WTC11 (cell line): ENCODE results near the gene EVA1A. TPM values are rescaled to one million over a fixed set of nuclear protein-coding genes. Genes with fewer than 3 reads are reported as not detected.

ENCODE experiments used
- ATAC-seq: fragments of 200-7000 bp; cut with Tn5 transposase; 2 replicates; pipeline ENCODE4 v1.10.0; 2021; ENCODE audit warnings: mild to moderate bottlenecking, moderate library complexity
- CTCF ChIA-PET: fragments of 300-600 bp; sonication (Branson Sonifier 250); formaldehyde crosslinking; loops from one replicate; lab custom pipeline; 2021; ENCODE audit warnings: antibody characterized with exemption; lab: Charles Lee
- POLR2A ChIA-PET: fragments of 350-600 bp; sonication (Branson Sonifier 250); formaldehyde crosslinking; loops from one replicate; lab custom pipeline; 2021; ENCODE audit warnings: antibody characterized with exemption; lab: Charles Lee
- DNase-seq: peaks from one replicate; pipeline ENCODE4 v3.0.0; 2021; ENCODE audit warnings: low spot score
- H3K27ac Mint-ChIP-seq: 2 replicates; pipeline ENCODE4 v1.8.0; 2021; ENCODE audit warnings: mixed read lengths
- H3K27me3 Mint-ChIP-seq: 2 replicates; pipeline ENCODE4 v1.8.0; 2021; ENCODE audit warnings: low read depth, mild to moderate bottlenecking, moderate library complexity, mixed read lengths
- H3K36me3 Mint-ChIP-seq: 2 replicates; pipeline ENCODE4 v1.8.0; 2021; ENCODE audit warnings: mixed read lengths
- H3K4me1 Mint-ChIP-seq: 2 replicates; pipeline ENCODE4 v1.8.0; 2022; ENCODE audit warnings: mixed read lengths
- H3K4me3 Mint-ChIP-seq: 2 replicates; pipeline ENCODE4 v1.8.0; 2021; ENCODE audit warnings: mild to moderate bottlenecking, moderate library complexity, mixed read lengths
- H3K9me3 Mint-ChIP-seq: 2 replicates; pipeline ENCODE4 v1.8.0; 2021; ENCODE audit warnings: mixed read lengths
- ATF3 ChIP-seq: sonication (generic); formaldehyde crosslinking; conservative IDR thresholded peaks from 2 replicates; pipeline ENCODE4 v1.8.1; 2022; ENCODE audit warnings: mild to moderate bottlenecking, missing genetic modification reagents
- E2F5 ChIP-seq: sonication (generic); formaldehyde crosslinking; IDR thresholded peaks from 2 replicates; pipeline ENCODE4 v1.8.1; 2022; ENCODE audit warnings: mild to moderate bottlenecking, moderate library complexity, missing genetic modification reagents
- FOXJ3 ChIP-seq: sonication (generic); formaldehyde crosslinking; IDR thresholded peaks from 2 replicates; pipeline ENCODE4 v1.9.0; 2021; ENCODE audit warnings: missing genetic modification reagents, mild to moderate bottlenecking, borderline replicate concordance
- JUN ChIP-seq: sonication (generic); formaldehyde crosslinking; IDR thresholded peaks from 2 replicates; pipeline ENCODE4 v1.8.0; 2023; ENCODE audit warnings: mild to moderate bottlenecking, missing genetic modification reagents
- KAT7 ChIP-seq: sonication (generic); formaldehyde crosslinking; IDR thresholded peaks from 2 replicates; pipeline ENCODE4 v1.8.1; 2023; ENCODE audit warnings: missing genetic modification reagents, mild to moderate bottlenecking, borderline replicate concordance
- NFATC4 ChIP-seq: fragments of 250-450 bp; sonication (Bioruptor Pico); IDR thresholded peaks from 2 replicates; pipeline ENCODE4 v1.9.0; 2021; ENCODE audit warnings: mild to moderate bottlenecking
- NFYB ChIP-seq: sonication (generic); formaldehyde crosslinking; conservative IDR thresholded peaks from 2 replicates; pipeline ENCODE4 v1.8.0; 2022; ENCODE audit warnings: low read depth, missing genetic modification reagents
- NR3C1 ChIP-seq: sonication (generic); formaldehyde crosslinking; conservative IDR thresholded peaks from 2 replicates; pipeline ENCODE4 v1.8.1; 2023; ENCODE audit warnings: low read depth, mild to moderate bottlenecking, missing genetic modification reagents
- SMAD3 ChIP-seq: sonication (generic); formaldehyde crosslinking; IDR thresholded peaks from 2 replicates; pipeline ENCODE4 v1.8.0; 2022; ENCODE audit warnings: missing genetic modification reagents, mild to moderate bottlenecking, borderline replicate concordance
- SMAD4 ChIP-seq: sonication (generic); formaldehyde crosslinking; IDR thresholded peaks from 2 replicates; pipeline ENCODE4 v1.8.0; 2022; ENCODE audit warnings: mild to moderate bottlenecking, missing genetic modification reagents
- SOX15 ChIP-seq: fragments of 250-450 bp; sonication (Bioruptor Pico); IDR thresholded peaks from 2 replicates; pipeline ENCODE4 v1.9.0; 2021; ENCODE audit warnings: mild to moderate bottlenecking
- SP1 ChIP-seq: sonication (generic); formaldehyde crosslinking; conservative IDR thresholded peaks from 2 replicates; pipeline ENCODE4 v1.8.1; 2022; ENCODE audit warnings: missing genetic modification reagents
- STAT6 ChIP-seq: sonication (generic); formaldehyde crosslinking; conservative IDR thresholded peaks from 2 replicates; pipeline ENCODE4 v1.8.1; 2023; ENCODE audit warnings: mild to moderate bottlenecking, low read depth, missing genetic modification reagents, moderate library complexity
- TEAD1 ChIP-seq: sonication (generic); formaldehyde crosslinking; IDR thresholded peaks from 2 replicates; pipeline ENCODE4 v1.8.0; 2022; ENCODE audit warnings: mild to moderate bottlenecking, missing genetic modification reagents
- TEAD4 ChIP-seq: sonication (generic); formaldehyde crosslinking; IDR thresholded peaks from 2 replicates; pipeline ENCODE4 v1.8.0; 2022; ENCODE audit warnings: mild to moderate bottlenecking, missing genetic modification reagents
- ZNF121 ChIP-seq: sonication (generic); formaldehyde crosslinking; IDR thresholded peaks from 2 replicates; pipeline ENCODE4 v1.8.0; 2023; ENCODE audit warnings: missing genetic modification reagents
- ZNF219 ChIP-seq: sonication (generic); formaldehyde crosslinking; IDR thresholded peaks from 2 replicates; pipeline ENCODE4 v1.8.0; 2023; ENCODE audit warnings: missing genetic modification reagents, mild to moderate bottlenecking, borderline replicate concordance
- ZNF281 ChIP-seq: sonication (generic); formaldehyde crosslinking; IDR thresholded peaks from 2 replicates; pipeline ENCODE4 v1.8.0; 2023; ENCODE audit warnings: mild to moderate bottlenecking, missing genetic modification reagents
- ZNF425 ChIP-seq: fragments of 250-450 bp; sonication (Bioruptor Pico); conservative IDR thresholded peaks from 2 replicates; pipeline ENCODE4 v1.9.0; 2021; ENCODE audit warnings: mild to moderate bottlenecking
- ZNF512 ChIP-seq: sonication (generic); formaldehyde crosslinking; IDR thresholded peaks from 2 replicates; pipeline ENCODE4 v1.8.1; 2022; ENCODE audit warnings: missing genetic modification reagents, borderline replicate concordance
- total RNA-seq: library from RNA; stranded (reverse); gene quantifications from 3 replicates; pipeline ENCODE4 v1.2.3, GENCODE V29; 2021

The EVA1A gene
- total RNA-seq, 1 experiment from 2014 or later: 4.1 TPM

- TF ChIP-seq ZNF512 (CRISPR knock-in tag) (no peak), NR3C1 (CRISPR knock-in tag) (no peak), SOX15 (CRISPR knock-in tag) (no peak), ZNF281 (CRISPR knock-in tag) (no peak), ZNF219 (CRISPR knock-in tag) (no peak)
Measured at GRCh38 chr2:75497256-75497655, 63.5 kb downstream of the EVA1A start (continued).

GRCh38 chr2:75495862-75496261 lies 64.9 kb downstream of the EVA1A start:
- POLR2A ChIA-PET: no interaction called here
- peaks cover 6% of the 10 kb centered on the region for H3K4me1 Mint-ChIP-seq
- ATAC-seq: no peak
- H3K27me3 Mint-ChIP-seq: no peaks in the 10 kb centered on the region
- no peak overlapping the region for H3K4me3 Mint-ChIP-seq
- DNase-seq: no peak
- no peaks in the 10 kb centered on the region for H3K9me3 Mint-ChIP-seq
- H3K27ac Mint-ChIP-seq: no peak overlapping the region
- no peaks in the 10 kb centered on the region for H3K36me3 Mint-ChIP-seq
- CTCF ChIA-PET: no interaction called here
- no peak for TF ChIP-seq TEAD4 (CRISPR knock-in tag)
- no peak for TF ChIP-seq ZNF121 (CRISPR knock-in tag)
- TF ChIP-seq E2F5: no peak
- TF ChIP-seq ZNF425 (CRISPR knock-in tag): no peak
- TF ChIP-seq TEAD1 (CRISPR knock-in tag): no peak
- TF ChIP-seq NFATC4: no peak
- TF ChIP-seq NFYB (CRISPR knock-in tag): no peak
- TF ChIP-seq SMAD4 (CRISPR knock-in tag): no peak
- TF ChIP-seq FOXJ3 (CRISPR knock-in tag): no peak
- no peak for TF ChIP-seq SP1 (CRISPR knock-in tag)
- no peak for TF ChIP-seq ATF3 (CRISPR knock-in tag)
- TF ChIP-seq, all 79 proteins: peak for 0

- no peak overlapping the region for H3K4me3 Mint-ChIP-seq
- H3K9me3 Mint-ChIP-seq: no peaks in the 10 kb centered on the region
- no peaks in the 10 kb centered on the region for H3K27me3 Mint-ChIP-seq
- peaks cover 6% of the 10 kb centered on the region for H3K4me1 Mint-ChIP-seq
- ATAC-seq (no peak), DNase-seq (no peak)
- H3K27ac Mint-ChIP-seq: no peak overlapping the region
- CTCF ChIA-PET: interaction anchor here (0.5 to 0.9 kb wide), 2 partner anchors 24 to 114 kb away, joined by 3 read pairs; no protein-coding TSS in a partner anchor
- POLR2A ChIA-PET: no interaction called here
- no peaks in the 10 kb centered on the region for H3K36me3 Mint-ChIP-seq
- TF ChIP-seq JUN (CRISPR knock-in tag) (no peak), KAT7 (CRISPR knock-in tag) (no peak), SMAD3 (CRISPR knock-in tag) (no peak), STAT6 (CRISPR knock-in tag) (no peak)
Measured at GRCh38 chr2:75494137-75494769, 66.5 kb downstream of the EVA1A start.
